ENCODE results near the gene SLC44A5.

Gene SLC44A5

DNA sequence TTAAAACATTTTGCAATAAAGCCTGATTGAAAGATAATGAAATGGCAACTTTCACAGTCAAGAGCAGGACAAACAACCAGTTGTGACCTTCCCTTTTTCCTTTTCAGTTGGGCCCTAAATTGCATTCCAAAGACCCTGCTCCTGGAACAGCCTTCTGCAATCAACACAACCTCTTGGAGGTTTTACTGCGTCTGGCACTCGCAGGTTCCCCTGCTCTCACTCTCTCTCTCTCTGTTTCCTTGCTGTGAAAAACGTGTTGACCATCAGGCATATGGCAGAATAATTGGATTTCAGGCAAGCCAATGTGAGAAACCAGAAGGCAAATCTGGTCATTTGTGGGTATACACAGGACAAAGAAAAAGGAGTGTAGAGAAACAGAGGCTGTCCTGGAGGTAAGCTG, 23.2 kb downstream of the SLC44A5 start:
- no peak for DNase-seq

DNA sequence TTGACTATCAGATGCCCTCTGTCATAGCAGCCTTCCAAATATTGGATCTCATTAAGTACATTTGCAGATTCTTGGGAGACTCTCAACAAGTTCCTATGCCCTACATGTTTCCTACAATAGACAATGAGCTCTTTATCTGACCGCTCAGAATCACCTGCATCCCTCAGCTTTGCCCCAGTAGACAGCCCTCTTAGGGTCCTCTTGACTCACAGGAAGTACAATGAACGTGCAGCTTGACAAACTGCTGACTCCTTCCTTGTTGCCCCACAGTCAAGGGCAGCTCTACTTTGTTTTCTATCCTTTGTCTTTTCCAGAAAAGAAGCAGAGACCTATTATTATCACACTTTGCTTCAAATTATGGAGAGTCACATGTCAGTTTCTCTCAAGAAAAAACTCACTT, 27.6 kb downstream of the SLC44A5 start:
- DNase-seq, result no peak

DNA sequence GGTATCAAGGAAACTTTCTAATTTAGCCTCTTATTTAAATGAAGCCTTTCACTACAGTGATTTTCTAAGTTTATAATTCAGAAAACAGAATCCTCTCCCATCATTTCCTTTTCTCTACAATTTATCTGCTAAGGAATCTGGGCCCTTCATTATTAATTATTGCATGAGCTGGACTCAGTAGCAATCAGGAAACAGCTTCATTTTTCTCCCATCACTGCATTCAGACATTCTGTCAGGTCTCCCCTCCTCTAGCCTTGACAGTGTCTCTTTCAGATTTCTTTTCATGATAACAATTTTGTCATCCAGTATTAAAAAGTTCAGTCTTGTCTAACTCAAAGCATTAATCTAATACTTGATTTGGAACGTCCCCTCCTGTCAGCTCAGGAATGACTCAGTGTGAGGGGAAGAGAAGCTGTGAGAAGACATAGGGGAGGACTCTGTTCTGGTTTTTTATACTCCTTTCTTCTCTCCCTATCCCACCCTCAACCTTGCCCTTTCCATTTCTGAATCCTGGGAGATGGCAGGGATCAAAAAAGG, 28.1 kb downstream of the SLC44A5 start:
- DNase-seq, result no peak

DNA sequence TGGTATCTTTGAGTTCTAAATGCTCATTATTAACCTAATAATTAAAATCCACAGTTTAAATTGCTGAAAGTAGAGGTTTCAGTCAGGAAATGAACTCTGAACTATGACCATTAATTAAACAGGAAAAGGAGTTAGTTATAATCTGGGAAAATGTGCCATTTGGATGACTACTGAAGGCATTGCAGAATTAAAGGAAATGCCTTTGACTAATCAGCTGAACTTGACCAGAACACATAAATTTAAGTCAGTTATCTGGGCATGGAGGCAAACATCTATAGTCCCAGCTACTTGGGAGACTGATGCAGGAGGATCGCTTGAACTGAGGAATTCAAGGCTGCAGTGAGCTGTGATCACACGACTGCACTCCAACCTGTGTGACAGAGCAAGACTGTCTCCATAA, 31.9 kb downstream of the SLC44A5 start:
- no peak for DNase-seq

DNA sequence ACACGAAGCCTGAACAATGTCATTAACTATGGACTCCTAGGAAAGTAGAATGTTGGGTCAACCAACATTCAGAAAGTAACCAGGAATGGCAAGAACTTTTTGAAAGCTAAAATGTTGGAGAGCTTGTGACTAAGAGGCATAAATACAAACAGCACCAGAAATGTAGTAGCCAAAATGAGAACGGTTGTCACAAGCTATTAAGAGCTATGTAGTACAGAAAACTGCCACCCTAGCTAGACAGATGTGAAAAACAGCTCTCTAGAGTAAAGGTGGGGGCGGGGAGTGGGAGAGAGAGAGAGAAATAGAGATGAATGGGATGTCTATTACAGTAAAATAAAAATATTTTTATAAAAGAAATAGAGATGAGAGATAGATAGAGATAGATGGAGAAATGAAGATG, 35.1 kb downstream of the SLC44A5 start:
- DNase-seq, result no peak

DNA sequence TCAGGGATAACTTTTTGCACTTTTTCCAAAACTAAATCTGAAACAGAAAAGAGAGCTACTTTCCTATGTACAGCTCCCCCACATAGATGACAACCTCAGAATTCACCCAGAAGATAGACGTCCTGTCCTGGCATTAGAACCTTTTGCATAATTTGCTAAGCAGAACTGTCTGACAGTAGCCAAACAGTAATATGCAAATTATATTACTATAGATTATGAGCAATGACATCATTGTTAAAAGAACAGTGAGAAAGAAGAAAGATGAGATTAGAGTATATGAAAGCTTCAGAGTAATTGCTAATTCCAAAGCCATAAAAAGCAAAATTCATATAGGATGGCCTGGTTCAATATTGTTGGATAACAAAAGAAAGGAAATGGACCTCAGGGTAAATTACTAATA, 43.7 kb downstream of the SLC44A5 start:
- DNase-seq, result no peak

DNA sequence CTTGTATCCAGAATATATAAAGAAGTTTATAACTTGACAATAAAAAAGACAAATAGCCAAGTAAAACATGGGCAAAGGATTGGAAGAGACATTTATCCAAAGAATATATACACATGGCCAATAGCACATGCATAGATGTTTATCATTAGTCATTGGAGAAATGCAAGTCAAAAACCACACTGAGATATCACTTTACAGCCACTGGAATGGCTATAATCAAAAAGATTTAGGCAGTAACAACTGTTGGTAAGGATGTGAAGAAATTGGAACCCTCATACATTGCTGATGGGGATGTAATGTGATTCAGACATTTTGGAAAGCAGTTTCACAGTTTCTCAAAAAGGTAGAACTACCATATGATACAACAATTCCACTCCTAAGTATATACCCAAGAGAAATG, 51.1 kb downstream of the SLC44A5 start:
- no peak for DNase-seq

DNA sequence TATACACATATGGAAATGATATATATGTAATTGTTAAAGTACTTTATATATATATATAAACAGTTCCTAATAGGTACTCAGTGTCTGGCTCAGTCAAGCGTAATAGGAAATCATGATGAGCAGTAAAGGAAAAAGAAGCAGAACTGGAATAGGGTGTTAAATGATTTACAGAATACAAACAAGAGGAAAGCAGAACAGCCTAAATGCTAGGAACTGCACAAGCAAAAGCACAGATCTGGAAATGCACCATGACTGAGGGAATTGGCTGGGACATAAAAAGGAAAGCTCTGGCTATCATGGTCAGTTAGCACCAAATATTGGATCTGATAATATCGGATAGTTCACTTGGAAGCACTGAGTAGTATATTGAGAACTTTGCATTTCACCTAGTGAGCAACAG, 51.8 kb downstream of the SLC44A5 start:
- DNase-seq, result no peak

DNA sequence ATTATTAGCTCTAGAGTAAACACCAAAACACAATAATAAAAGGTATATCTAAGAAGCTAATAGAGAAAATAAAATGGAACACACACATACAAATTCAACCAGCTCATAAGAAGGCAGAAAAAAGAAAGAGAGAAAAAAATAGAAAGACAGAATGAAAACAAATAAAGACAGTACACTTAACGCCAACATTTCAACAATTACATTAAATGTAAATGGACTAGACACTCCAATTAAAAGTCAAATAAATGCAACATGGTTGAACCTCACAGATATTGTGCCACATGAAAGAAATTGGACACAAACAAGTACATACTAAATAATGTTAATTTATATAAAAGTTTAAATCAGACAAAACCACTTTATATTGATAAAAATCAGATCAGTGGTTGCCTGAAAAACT, 56.0 kb downstream of the SLC44A5 start:
- DNase-seq, result no peak

DNA sequence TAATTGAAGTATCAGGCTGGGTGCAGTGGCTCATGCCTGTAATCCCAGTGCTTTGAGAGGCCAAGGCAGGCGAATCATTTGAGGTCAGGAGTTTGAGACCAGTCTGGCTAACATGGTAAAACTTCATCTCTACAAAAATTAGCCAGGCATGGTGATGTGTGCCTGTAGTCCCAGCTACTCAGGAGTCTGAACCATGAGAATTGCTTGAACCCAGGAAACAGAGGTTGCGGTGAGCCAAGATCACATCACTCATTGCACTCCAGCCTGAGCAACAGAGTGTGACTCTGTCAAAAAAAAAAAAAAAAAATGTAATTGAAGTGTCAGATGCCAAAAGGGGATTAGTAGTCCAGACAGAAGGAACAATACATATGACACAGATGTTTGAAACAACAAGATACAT, 56.7 kb downstream of the SLC44A5 start:
- DNase-seq, result no peak

DNA sequence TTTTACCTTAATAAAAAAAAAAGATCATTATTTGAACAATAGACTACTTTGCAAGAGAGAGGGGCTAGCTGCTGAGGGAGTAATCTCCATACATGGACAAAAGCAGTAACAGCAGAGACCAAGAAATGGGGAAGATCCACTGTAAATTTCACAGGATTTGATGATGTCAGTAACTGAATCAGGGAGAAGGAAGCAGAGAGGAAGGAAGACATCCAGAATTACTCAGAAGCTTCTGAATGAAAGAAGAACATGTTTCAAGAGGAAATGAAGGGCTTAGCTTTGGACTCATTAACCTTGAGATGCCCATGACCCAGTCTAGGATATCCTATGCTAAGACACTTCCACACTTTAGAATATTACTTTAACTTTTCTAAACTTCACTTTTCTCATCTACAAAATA, 60.4 kb downstream of the SLC44A5 start:
- no peak for DNase-seq

DNA sequence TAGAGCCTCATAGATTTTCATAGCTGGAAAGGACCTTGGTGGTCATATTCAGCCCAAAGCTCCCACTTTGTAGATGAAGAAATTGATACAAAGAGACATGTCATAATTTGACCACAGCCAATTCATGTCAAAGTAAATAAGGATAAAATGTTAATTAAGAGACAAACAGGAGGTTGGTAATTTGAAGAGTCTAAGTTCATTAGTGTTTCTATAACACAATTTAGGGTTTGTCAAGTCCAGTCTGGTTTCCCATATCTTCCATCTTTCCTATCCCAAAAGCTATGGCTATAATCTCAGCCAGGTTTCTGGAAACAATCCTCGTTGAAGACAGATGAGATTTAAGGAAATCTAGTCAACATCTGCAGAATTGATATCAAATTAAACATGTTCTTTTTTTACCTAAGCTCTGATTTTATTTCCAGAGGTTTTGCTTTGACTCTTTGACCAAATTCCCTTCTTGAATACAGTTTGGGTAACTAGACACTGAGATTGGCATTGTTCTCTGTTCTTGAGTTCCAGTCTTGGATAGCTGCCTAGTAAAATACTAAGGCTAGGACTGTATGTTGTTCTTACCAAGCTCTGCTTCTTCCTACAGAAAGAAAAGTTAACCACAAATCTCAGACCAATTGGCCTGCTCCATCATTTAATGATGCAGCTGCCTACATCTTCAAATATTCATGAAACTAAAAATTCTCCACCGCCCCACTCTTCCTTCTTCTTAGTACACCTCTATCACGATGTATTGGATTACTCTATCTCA, 62.0 kb downstream of the SLC44A5 start:
- no peak for DNase-seq

DNA sequence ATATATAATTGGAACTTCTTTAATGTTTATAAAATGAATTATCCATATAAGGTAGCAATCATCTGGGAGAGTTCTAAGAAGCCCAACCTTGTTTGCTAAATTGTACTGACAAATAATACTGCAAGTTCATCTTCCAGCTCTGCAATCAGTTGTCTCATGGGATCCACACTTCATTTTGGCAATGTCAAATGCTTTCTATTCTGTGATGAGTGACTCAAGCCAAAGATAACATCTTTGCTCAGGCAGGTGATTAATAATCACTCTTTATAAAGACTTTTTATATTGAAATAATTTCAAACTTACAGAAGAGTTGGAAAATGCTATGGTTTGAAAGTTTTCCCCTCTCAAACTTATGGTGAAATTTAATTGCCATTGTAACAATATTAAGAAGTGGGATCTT, 67.2 kb downstream of the SLC44A5 start:
- no peak for DNase-seq

DNA sequence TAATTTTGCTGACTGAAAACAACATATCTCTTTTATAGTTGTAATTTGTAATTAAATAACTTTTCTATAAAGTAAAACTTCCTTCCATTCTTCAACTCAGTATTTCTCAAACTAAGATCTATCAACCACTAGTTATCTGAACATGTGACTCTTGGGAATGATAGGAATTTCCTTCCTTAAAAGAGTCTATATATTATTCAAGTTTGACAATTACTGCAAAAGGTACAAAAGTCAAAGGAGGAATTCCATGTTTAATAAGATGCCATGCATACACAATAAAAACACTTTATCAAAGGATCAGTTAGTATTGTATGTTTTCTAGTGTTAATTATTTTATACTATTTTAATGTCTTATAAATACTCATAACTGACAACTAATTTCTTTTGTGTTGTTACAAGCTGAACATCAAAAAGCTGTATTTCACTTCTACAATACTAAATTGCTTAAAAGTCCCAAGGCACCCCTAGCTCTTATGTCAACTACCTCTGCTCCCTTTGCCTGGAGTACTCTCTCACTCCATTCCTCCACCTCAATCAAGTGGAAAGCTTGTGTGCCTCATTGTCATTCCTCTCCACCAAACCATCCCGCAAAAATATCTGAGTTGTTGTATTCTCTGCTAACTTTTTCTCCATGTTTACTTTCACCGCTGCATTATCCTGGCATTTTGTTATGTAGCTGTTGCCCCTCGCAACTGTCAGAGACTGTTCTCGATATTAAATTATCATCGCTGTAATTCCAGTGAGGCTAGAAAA, 67.9 kb downstream of the SLC44A5 start:
- no peak for DNase-seq

DNA sequence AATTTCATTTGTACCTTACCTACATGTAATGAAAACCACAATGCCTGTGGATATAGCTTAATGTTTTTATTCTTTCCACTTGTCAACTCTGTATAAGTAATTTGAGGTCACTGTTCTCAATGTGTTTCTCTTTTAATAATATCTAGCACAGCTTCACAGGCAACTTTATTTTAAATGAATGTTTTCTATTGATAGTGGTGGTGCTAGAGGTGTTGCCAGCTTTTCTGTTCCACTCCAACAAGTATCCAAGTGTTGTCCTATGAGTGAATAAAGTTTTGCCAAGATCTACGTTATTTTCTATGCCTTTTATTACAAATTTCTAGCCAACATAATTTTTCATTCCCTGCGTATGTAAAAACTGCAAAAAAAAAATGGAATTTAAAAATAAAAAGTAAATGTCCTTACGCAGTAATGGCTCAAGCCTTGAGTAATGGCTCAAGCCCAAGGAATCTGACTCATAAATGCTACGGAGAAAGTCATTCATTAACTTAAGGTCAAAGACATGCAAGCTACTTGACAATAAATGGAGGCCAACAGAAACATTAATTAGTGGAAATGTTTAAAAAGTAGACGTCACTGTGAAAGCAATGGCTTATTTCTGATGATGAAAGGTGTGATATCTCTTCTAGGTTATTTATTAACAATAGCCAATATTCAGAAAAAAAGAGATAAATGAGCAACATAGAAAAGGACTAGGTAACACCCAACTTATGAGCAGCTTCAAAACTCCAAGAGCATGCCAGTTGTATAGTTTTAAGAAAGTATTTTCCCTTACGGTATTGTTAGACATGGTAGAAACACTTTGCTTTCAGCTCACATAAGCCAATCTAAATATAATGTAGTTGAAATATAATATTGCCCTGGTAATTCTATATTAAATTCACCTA, 71.4 kb downstream of the SLC44A5 start:
- no peak for DNase-seq

DNA sequence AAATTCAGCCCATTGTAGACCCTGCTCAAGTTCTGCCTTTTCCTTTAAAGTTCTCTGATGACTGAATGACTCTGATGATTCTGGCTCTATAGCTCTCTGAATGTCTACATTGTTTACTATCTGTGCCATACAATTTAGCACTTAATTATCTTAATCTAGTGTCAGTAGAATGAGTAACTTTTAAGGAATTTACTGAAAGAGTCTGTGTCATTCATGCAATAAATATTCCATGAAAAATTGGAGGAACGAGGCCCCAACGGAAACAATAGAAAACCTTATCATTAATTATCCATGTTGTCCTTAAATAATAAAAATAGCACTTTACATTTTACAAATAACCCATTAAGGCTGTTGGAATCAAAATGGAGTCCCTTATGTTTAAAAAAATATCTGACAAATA, 77.8 kb downstream of the SLC44A5 start:
- DNase-seq, result no peak

DNA sequence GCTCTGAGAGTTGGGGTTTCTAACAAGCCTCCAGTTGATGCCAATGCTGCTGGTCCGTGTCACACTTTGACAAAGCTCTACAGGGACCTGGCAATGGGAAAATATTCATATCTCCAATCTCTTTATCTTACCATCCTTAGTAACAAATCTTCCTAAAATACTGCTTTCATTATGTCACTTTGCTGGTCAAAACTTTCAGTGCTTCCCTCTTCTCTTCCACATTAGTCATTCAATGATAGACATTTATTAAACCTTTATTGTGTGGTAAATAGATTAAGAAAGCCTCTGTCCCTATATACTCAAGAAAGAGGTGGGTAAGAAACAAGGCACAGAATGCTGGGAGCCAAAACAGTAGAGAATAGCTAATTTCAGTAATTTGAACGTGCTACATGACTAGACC, 79.3 kb downstream of the SLC44A5 start:
- DNase-seq, result no peak

DNA sequence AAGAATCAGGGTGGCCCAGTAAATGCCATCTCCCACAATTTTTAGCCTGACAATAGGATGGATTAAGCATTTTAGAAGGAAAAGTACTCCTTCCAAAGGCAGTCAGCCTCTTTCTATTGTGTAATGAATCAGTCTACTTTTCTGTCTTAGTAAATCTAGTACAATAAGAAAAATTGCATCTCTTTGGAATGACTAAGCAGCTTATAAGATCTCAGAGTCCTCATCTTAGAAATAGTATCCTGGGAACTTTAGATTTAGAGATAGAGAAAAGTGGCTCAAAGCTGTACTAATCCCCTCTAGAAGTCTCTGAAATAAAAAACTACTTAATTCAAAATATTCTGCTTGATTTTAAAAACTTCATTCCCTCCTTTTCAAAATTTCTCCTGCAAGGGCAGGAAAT, 81.4 kb downstream of the SLC44A5 start:
- no peak for DNase-seq

DNA sequence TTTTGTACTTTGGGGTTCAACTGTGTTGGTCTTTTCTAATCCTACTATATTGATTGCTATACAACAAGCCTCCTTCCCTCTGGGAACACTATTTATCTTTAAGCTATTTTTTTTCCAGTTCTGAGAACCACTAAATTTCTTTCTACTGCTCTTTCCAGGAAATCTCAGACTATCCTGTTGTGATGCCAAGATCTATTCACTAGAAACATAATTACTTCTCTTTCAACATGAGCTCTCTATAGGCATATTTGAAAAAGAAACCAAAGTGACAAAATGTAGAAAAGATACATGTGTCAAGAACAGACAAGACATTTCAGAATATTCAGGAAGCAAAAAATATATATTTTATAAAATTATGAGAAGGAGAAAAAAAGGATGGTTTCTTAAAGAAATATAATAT, 82.9 kb downstream of the SLC44A5 start:
- DNase-seq, result no peak

DNA sequence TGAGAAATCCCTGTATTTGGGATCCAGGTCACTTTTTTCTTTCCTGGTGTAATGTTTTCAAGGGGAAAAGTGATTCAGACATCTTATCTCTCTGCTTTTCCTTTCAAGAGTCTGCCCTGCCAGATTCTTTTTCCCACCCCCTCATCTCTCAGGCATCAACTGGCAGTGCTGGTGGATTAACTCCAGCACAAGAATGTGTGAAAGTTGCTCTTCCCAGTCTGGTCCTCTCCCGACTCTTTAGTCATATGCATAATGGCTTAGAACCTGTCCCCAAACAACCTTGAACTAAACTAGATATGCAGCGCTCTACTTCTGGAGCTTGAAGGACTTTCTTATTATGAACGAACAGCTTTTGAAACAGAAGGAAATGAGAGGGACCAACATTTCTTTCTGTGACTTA, 88.5 kb downstream of the SLC44A5 start:
- no peak for DNase-seq

DNA sequence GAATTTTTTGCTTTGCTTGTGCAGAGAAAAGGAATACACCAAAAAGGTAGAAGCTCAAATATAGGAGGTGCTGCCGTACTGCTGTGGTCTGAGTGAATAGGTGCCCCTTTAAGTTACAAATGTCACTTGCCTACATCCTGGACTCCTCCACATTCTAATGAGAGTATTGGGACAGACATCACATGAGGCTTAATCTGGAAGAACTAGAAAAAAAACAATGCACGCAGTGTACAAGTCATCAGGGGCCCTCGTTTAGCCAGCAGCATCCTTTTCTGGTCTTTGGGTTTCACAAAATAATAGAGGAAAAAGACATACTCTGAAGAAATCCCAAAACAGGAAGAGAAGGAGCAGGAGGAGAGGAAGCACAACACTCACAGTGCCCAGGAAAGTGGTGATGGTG, 89.3 kb downstream of the SLC44A5 start:
- DNase-seq, result no peak

DNA sequence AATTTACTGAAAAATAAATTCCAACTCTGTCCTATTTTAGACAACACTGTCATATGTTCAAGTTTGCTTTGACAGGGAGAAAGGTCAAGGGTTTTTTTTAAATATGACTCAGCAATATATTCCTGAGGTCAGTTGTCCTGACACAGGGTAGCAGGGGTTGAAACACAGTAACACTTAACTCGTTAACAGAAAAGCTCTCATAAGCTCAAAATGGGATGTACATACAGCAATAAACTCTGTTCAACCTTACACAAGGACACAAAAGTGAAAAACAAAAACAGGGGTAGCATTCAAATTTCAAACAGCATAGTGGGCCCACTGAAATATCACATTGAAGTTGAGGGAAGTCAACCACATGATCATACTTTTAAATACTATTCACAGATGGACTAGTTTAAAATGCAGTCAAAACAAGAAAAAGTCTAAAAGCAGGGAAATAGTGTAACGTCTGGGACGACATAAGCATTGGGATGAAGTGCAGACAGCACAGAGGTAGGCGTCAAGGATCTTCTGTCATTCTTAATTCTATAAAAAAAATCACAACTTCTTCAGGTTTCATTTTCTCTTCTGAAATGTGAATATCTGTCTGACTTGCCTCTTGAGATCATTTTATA, 89.9 kb downstream of the SLC44A5 start:
- no peak for DNase-seq
